Measurements from ENCODE around the gene GNGT2. TPM values are rescaled to one million over a fixed set of nuclear protein-coding genes. Genes with fewer than 3 reads are reported as not detected.

Gene GNGT2
- total and polyA plus RNA-seq, 12 donors: 1.2 to 31.9 (median 3.3) TPM

DNA sequence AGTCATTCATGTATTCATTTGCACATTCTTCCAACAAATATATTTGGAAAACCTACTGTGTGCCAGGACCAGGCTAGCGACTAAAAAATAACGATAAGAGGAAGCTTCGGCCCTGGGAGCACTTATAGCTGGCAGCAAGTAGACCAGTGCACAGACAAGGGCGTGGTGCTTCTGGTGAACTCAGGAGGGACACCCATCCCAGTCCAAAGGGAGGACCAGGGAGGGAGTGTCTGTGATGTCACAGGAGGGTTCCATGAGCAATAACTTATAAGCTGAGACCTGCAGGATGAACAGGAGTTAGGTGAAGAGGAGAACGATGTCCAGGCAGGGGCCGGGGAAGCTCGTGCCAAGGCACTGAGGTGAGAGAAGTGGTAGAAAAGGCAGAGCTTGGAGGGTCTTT is 37.6 kb upstream of the GNGT2 start:
- no peak overlapping the region for H3K4me3 ChIP-seq
- H3K27me3 ChIP-seq: no peaks in the 10 kb centered on the region
- no peak for TF ChIP-seq POLR2A (IDR thresholded peaks at IDR 0.05)
- no peak for TF ChIP-seq CTCF (IDR thresholded peaks at IDR 0.05)
- WGBS, 4 donors: 86 to 90% (median 89%) methylated on average over 7 of the region's 7 CpGs
- intact Hi-C loops (cut with DNase I): no loop called here
- H3K9me3 ChIP-seq (replicated peaks in 1 of 3): no peaks in the 10 kb centered on the region
- H3K27ac ChIP-seq: no peak overlapping the region
- peaks cover 0 to 4% of the 10 kb centered on the region in 2 donors for H3K4me1 ChIP-seq (replicated peaks in 1 of 2)
- no peaks in the 10 kb centered on the region for H3K36me3 ChIP-seq (replicated peaks in 1 of 2)
- DNase-seq: no peak

- no peaks in the 10 kb centered on the region for H3K9me3 ChIP-seq (replicated peaks in 1 of 3)
- H3K4me1 ChIP-seq (replicated peaks in 1 of 2): no peaks in the 10 kb centered on the region
- H3K27me3 ChIP-seq: no peaks in the 10 kb centered on the region
- intact Hi-C loops (cut with DNase I): no loop called here
- no peak overlapping the region for H3K4me3 ChIP-seq
- no peak overlapping the region for H3K27ac ChIP-seq
- TF ChIP-seq POLR2A (IDR thresholded peaks at IDR 0.05) (no peak), CTCF (IDR thresholded peaks at IDR 0.05) (no peak)
- no peaks in the 10 kb centered on the region for H3K36me3 ChIP-seq (replicated peaks in 1 of 2)
- 84 to 90% (median 88%) methylated on average over 3 to 4 of the region's 4 CpGs for WGBS, 4 donors
- DNase-seq: no peak
Observed at GRCh38 chr17:49244839-49245238, 34.5 kb upstream of the GNGT2 start.

DNA sequence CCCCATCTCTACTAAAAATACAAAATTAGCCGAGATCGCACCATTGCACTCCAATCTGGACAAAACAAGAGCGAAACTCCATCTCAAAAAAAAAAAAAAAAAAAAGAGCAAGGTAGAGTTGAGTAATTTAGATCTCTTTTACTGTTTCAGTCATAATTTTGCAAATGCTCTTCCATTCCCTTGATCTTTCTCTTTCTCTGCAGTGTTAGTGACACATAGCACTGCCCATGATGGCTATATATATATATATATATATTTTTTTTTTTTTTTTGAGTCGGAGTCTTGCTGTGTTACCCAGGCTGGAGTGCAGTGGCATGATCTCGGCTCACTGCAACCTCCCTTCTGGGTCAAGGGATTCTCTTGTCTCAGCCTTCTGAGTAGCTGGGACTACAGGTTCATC is 32.4 kb upstream of the GNGT2 start:
- intact Hi-C loops (cut with DNase I): no loop called here
- Histone ChIP-seq H3K27me3 (no peaks in the 10 kb centered on the region), H3K27ac (no peak overlapping the region), H3K4me1 (replicated peaks in 1 of 2) (no peaks in the 10 kb centered on the region), H3K4me3 (no peak overlapping the region), H3K36me3 (replicated peaks in 1 of 2) (no peaks in the 10 kb centered on the region), H3K9me3 (replicated peaks in 1 of 3) (no peaks in the 10 kb centered on the region)
- 88 to 95% (median 91%) methylated on average over 5 of the region's 5 CpGs for WGBS, 4 donors
- TF ChIP-seq CTCF (IDR thresholded peaks at IDR 0.05) (no peak), POLR2A (IDR thresholded peaks at IDR 0.05) (no peak)
- DNase-seq: no peak

DNA sequence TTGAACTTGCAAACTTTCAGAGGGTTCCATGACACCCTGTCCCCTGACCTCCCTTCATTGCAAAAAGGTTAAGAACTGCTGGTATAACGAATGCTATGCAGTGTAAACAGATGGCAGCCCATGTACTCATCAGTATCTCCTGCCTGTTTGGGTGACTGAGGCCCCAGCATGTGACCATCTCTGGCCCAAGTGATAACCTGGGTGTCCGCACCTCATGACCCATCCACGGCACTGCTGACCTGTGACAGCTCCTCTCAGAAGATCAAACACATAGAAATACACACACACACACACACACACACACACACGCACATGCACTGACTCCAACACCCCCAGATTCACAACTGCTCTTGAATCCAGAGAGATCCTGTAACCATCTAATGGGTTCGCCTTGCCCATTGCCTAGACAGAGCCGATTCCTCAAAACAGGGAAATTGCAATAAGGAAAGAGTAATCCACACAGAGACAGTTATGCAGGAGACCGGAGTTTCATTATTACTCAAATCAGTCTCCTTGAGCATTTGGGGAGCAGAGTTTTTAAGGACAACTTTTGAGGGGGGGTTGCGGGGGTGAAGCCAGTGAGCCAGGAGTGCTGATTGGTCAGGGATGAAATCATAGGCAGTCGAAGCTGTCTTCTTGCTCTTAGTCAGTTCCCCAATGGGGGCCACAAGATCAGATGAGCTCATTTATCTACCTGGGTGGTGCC is 31.5 kb upstream of the GNGT2 start:
- intact Hi-C loops (cut with DNase I): no loop called here
- no peak for DNase-seq
- H3K27ac ChIP-seq: no peak overlapping the region
- H3K4me1 ChIP-seq (replicated peaks in 1 of 2): no peaks in the 10 kb centered on the region
- H3K27me3 ChIP-seq: no peaks in the 10 kb centered on the region
- 77 to 79% (median 78%) methylated on average over 9 of the region's 9 CpGs for WGBS, 4 donors
- no peaks in the 10 kb centered on the region for H3K36me3 ChIP-seq (replicated peaks in 1 of 2)
- no peak overlapping the region for H3K4me3 ChIP-seq
- H3K9me3 ChIP-seq (replicated peaks in 1 of 3): no peaks in the 10 kb centered on the region
- TF ChIP-seq CTCF (IDR thresholded peaks at IDR 0.05) (no peak), POLR2A (IDR thresholded peaks at IDR 0.05) (no peak)

Measured in adrenal gland (tissue), 12 donors.